Dendritic cell treated with granulocyte-macrophage colony-stimulating factor and Interleukin-4, amounts not matched to agents 40 ng/mL and 50 ng/mL, for 4 days (primary cell): ENCODE measurements around the gene RPS6KA2.

ENCODE experiments used
- H3K27ac Mint-ChIP-seq: one replicate; pipeline ENCODE4 v1.8.0; 2022; ENCODE audit warnings: mild to moderate bottlenecking, mixed read lengths
- H3K27me3 Mint-ChIP-seq: one replicate; pipeline ENCODE4 v1.8.0; 2022; ENCODE audit warnings: mild to moderate bottlenecking, mixed read lengths
- H3K36me3 Mint-ChIP-seq: one replicate; pipeline ENCODE4 v1.8.0; 2022; ENCODE audit warnings: low read depth, mixed read lengths
- H3K4me1 Mint-ChIP-seq: one replicate; pipeline ENCODE4 v1.8.0; 2022; ENCODE audit warnings: low read depth, mixed read lengths
- H3K4me3 Mint-ChIP-seq: one replicate; pipeline ENCODE4 v1.8.0; 2022; ENCODE audit warnings: mild to moderate bottlenecking, moderate library complexity, mixed read lengths
- H3K9me3 Mint-ChIP-seq: one replicate; pipeline ENCODE4 v1.8.0; 2022; ENCODE audit warnings: mixed read lengths
- intact Hi-C: fragments of 100-400 bp; cut with micrococcal nuclease; formaldehyde crosslinking; loops from one replicate; pipeline ENCODE4 v1.15.0; 2022

RPS6KA2 gene

GRCh38 chr6:166450167-166450873 lies 176.7 kb downstream of the RPS6KA2 start:
- H3K27me3 Mint-ChIP-seq = no peaks in the 10 kb centered on the region
- H3K4me1 Mint-ChIP-seq = no peaks in the 10 kb centered on the region
- no peak overlapping the region for H3K27ac Mint-ChIP-seq
- intact Hi-C loops = no loop called here
- H3K9me3 Mint-ChIP-seq = no peaks in the 10 kb centered on the region
- no peak overlapping the region for H3K4me3 Mint-ChIP-seq
- H3K36me3 Mint-ChIP-seq = no peaks in the 10 kb centered on the region

DNA sequence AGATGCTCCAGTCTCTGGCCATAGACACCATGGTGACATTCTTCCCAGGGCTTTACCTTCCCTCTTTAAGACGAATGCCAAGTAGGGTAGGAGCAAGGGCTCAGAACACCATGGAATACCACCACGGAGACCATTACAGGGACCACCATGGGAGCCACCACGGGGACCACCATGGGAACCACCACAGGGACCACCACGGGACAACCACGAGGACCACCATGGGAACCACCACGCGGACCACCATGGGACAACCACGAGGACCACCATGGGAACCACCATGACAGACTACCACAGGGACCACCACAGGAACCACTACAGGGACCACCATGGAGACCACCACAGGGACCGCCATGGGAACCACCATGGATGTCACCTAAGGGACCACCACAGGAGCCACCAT lies 177.4 kb downstream of the RPS6KA2 start:
- H3K27me3 Mint-ChIP-seq = no peaks in the 10 kb centered on the region
- intact Hi-C loops = no loop called here
- no peaks in the 10 kb centered on the region for H3K4me1 Mint-ChIP-seq
- H3K9me3 Mint-ChIP-seq = no peaks in the 10 kb centered on the region
- no peak overlapping the region for H3K4me3 Mint-ChIP-seq
- no peak overlapping the region for H3K27ac Mint-ChIP-seq
- H3K36me3 Mint-ChIP-seq = no peaks in the 10 kb centered on the region

GRCh38 chr6:166449036-166449435 lies 178.0 kb downstream of the RPS6KA2 start:
- no peaks in the 10 kb centered on the region for H3K9me3 Mint-ChIP-seq
- no peak overlapping the region for H3K27ac Mint-ChIP-seq
- intact Hi-C loops = no loop called here
- H3K36me3 Mint-ChIP-seq = no peaks in the 10 kb centered on the region
- no peak overlapping the region for H3K4me3 Mint-ChIP-seq
- H3K4me1 Mint-ChIP-seq = no peaks in the 10 kb centered on the region
- no peaks in the 10 kb centered on the region for H3K27me3 Mint-ChIP-seq

GRCh38 chr6:166448432-166448831 lies 178.6 kb downstream of the RPS6KA2 start:
- H3K4me1 Mint-ChIP-seq = no peaks in the 10 kb centered on the region
- intact Hi-C loops = no loop called here
- H3K27me3 Mint-ChIP-seq = no peaks in the 10 kb centered on the region
- H3K27ac Mint-ChIP-seq = no peak overlapping the region
- H3K4me3 Mint-ChIP-seq = no peak overlapping the region
- H3K36me3 Mint-ChIP-seq = no peaks in the 10 kb centered on the region
- H3K9me3 Mint-ChIP-seq = no peaks in the 10 kb centered on the region

- H3K36me3 Mint-ChIP-seq = no peaks in the 10 kb centered on the region
- intact Hi-C loops = no loop called here
- H3K4me1 Mint-ChIP-seq = no peaks in the 10 kb centered on the region
- H3K27me3 Mint-ChIP-seq = peaks cover 8% of the 10 kb centered on the region
- H3K27ac Mint-ChIP-seq = no peak overlapping the region
- H3K9me3 Mint-ChIP-seq = no peaks in the 10 kb centered on the region
- H3K4me3 Mint-ChIP-seq = no peak overlapping the region
Observed at GRCh38 chr6:166446567-166447065, 180.4 kb downstream of the RPS6KA2 start.

DNA sequence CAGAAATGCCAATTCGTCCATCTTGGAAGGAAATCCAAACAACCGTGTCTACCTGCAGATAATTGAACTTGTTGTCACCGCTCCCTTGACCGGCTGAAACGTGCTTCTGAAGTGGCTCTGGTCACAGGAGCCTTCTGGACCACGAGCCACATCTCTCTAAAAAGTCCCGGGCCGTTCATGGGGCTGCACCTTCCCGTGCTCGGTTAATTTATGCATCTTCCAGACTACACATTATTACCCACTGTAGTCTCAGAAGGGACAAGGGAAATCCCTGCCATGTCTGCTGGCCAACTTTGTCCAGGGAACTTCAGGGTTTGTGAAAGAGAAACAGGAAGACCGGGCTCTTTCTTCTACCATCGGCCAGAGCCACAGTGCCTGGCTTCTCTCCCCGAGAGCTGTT lies 180.9 kb downstream of the RPS6KA2 start:
- intact Hi-C loops = no loop called here

DNA sequence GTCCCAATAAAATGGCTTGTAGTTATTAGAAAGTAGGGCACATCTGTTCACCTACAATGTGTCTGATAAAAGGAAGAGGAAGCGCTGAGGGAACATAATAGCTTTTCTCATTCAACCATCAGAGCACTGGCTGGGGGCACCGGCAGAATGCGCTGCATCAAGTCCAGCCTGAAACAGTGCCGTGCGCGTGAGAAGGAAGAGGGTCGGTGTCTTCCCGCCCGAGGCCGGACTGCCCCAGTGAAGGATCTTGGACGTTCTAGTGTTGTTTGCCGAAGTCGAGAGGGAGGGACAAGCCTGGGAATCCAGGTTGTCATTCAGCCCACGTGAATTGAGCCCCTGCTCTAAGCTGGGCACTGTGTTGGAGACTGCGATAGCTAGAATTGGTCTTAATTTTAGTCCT lies 182.6 kb downstream of the RPS6KA2 start:
- Mint-ChIP-seq H3K4me3 (no peak overlapping the region), H3K4me1 (no peaks in the 10 kb centered on the region), H3K27ac (no peak overlapping the region), H3K9me3 (no peaks in the 10 kb centered on the region), H3K36me3 (no peaks in the 10 kb centered on the region), H3K27me3 (peaks cover 28% of the 10 kb centered on the region)
- intact Hi-C loops = no loop called here

More for the DNA sequence above, 180.9 kb downstream of the RPS6KA2 start:
- Mint-ChIP-seq H3K4me3 (no peak overlapping the region), H3K9me3 (no peaks in the 10 kb centered on the region), H3K27ac (no peak overlapping the region), H3K4me1 (no peaks in the 10 kb centered on the region), H3K36me3 (no peaks in the 10 kb centered on the region), H3K27me3 (peaks cover 12% of the 10 kb centered on the region)

DNA sequence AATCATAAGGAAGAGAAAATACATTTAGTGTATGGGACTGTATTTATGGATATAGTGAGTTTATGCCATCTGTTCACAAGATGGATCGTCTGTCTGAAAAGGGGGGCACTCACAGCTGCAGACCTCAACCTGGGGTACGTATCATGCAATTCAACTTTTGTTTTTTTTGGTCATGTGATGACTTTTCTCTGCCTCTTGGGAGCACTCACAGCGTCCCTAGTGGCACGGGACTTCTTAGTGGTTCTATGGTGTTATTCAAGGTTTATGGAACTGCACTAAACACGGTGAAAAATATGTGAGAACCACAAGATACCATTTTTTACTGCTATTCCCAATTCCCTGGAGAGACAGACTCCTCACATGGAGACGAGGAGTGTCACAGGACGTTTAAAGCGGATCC lies 183.9 kb downstream of the RPS6KA2 start:
- no peaks in the 10 kb centered on the region for H3K36me3 Mint-ChIP-seq
- intact Hi-C loops = no loop called here

GRCh38 chr6:166442131-166442685 lies 184.8 kb downstream of the RPS6KA2 start:
- intact Hi-C loops = no loop called here
- H3K36me3 Mint-ChIP-seq = no peaks in the 10 kb centered on the region
- peaks cover 38% of the 10 kb centered on the region for H3K27me3 Mint-ChIP-seq
- H3K27ac Mint-ChIP-seq = no peak overlapping the region
- H3K9me3 Mint-ChIP-seq = no peaks in the 10 kb centered on the region
- no peaks in the 10 kb centered on the region for H3K4me1 Mint-ChIP-seq
- H3K4me3 Mint-ChIP-seq = no peak overlapping the region

More for the DNA sequence above, 183.9 kb downstream of the RPS6KA2 start:
- Mint-ChIP-seq H3K4me1 (no peaks in the 10 kb centered on the region), H3K27ac (no peak overlapping the region), H3K9me3 (no peaks in the 10 kb centered on the region), H3K4me3 (no peak overlapping the region), H3K27me3 (peaks cover 35% of the 10 kb centered on the region)

- no peaks in the 10 kb centered on the region for H3K9me3 Mint-ChIP-seq
- H3K4me3 Mint-ChIP-seq = no peak overlapping the region
- H3K27ac Mint-ChIP-seq = no peak overlapping the region
- intact Hi-C loops = no loop called here
- H3K4me1 Mint-ChIP-seq = no peaks in the 10 kb centered on the region
- H3K27me3 Mint-ChIP-seq = peaks cover 38% of the 10 kb centered on the region
- no peaks in the 10 kb centered on the region for H3K36me3 Mint-ChIP-seq
Observed at GRCh38 chr6:166441325-166442078, 185.5 kb downstream of the RPS6KA2 start.

GRCh38 chr6:166440729-166441128 lies 186.3 kb downstream of the RPS6KA2 start:
- intact Hi-C loops = no loop called here
- Mint-ChIP-seq H3K27ac (no peak overlapping the region), H3K9me3 (no peaks in the 10 kb centered on the region), H3K4me1 (peaks cover 7% of the 10 kb centered on the region), H3K4me3 (no peak overlapping the region), H3K36me3 (no peaks in the 10 kb centered on the region), H3K27me3 (peaks cover 38% of the 10 kb centered on the region)

DNA sequence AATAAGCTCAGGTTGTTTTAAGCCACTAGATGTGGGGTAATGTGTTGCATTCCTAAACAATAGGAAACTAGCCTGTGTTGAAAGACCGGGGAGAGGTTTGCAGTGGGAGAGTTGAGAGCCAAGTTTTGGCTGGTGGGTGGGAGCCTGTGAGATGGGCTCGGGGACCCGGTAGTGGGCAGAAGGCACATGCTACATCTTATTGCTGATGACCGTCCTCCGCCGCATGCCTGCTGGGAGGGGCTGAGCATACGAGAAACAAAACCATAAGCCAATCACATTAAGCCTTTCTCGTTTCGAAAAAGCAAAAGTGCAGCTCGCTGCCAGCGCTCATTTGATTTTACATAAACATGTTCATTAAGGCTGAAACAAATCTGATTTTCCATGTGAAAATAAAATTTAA lies 186.9 kb downstream of the RPS6KA2 start:
- peaks cover 12% of the 10 kb centered on the region for H3K4me1 Mint-ChIP-seq
- intact Hi-C loops = no loop called here

DNA sequence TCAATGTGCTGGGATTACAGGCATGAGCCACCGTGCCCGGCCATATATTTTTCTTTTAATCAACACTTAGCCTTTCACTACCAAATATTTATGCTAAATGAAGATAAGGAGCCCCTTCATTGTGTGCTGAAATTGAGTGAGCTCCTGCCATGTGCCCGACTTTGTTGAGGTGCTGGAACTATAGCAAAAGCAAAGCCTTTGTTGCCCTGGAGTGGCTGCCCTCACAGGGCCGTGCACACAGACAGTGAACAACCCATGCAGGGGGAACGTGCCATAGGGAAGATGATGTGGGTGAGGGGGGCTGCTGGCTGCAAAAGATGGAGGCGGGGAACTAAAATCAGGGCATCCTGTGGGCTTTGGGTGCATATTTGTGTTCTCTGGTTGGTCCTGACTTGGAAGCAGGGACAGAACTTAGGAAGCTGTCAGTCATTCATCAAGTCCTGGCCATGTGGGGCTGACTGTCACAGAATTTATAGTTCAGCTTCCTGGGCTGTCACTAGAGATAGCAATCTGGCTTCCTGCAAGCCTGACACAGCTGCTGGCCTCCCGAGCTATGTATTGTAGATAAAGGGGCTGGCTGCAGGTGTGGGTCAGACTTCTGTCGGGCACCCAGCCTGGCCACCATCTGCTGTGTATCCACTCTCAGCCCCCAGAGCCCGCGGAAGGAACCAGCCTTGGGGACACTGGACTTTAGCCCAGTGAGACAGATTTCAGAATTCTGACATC lies 187.5 kb downstream of the RPS6KA2 start:
- H3K27ac Mint-ChIP-seq = no peak overlapping the region
- intact Hi-C loops = no loop called here
- H3K4me3 Mint-ChIP-seq = no peak overlapping the region
- no peaks in the 10 kb centered on the region for H3K9me3 Mint-ChIP-seq
- peaks cover 12% of the 10 kb centered on the region for H3K4me1 Mint-ChIP-seq
- peaks cover 38% of the 10 kb centered on the region for H3K27me3 Mint-ChIP-seq
- no peaks in the 10 kb centered on the region for H3K36me3 Mint-ChIP-seq

More for the DNA sequence above, 186.9 kb downstream of the RPS6KA2 start:
- H3K36me3 Mint-ChIP-seq = no peaks in the 10 kb centered on the region
- H3K27me3 Mint-ChIP-seq = peaks cover 38% of the 10 kb centered on the region
- H3K27ac Mint-ChIP-seq = no peak overlapping the region
- no peaks in the 10 kb centered on the region for H3K9me3 Mint-ChIP-seq
- no peak overlapping the region for H3K4me3 Mint-ChIP-seq
